ENCODE measurements around the gene DARS1. TPM values are rescaled to one million over a fixed set of nuclear protein-coding genes. Genes with fewer than 3 reads are reported as not detected.
A peak's percentile ranks its signal among the peaks of the same experiment; 100 is the strongest.

Gene DARS1
- total and polyA plus RNA-seq, 2 of the 13 experiments (the other 11 are each of a cell fraction or from before 2014, with no cell fraction given), result 149 to 230 TPM

DNA sequence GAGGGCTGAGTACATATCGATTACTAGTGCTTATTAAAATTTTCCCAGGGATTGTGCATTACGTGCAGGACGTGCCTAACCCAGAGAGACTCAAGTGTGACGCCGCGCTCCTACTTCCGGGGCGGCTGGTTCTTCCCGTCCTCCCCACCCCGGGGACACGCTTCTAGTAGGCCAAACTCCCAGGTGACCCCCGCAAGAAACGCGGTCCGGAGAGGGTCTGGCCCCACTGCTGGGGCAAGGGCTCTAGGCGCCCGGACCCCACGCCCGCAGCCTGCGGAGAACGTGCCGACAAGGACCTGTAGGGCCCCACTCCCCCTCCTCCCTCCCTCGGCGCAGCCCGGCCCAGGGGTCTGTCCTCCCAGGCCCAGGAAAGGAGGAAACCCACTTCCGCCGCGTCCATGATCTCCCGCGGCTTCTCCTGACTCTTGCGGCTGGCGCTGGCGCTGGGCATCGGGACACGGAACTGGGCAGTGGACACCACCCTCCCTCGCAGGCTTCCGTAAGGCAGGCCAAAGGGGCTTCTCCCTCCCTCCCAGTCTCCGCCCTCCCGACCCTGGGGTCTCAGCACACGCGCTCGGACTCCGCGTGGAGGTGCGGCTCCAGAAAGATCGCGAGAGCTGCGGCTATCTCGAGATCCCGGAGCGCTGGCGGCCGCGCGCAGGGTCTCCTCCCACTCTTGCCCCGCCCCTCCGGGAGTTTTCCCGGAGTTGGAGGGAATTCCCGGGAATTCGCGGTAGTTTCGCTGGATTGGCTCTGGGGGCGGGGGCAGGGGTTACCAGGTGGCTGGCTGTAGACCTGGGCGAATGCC lies at the start of gene DARS1 (continued):
- TF ChIP-seq, protein P1, sequence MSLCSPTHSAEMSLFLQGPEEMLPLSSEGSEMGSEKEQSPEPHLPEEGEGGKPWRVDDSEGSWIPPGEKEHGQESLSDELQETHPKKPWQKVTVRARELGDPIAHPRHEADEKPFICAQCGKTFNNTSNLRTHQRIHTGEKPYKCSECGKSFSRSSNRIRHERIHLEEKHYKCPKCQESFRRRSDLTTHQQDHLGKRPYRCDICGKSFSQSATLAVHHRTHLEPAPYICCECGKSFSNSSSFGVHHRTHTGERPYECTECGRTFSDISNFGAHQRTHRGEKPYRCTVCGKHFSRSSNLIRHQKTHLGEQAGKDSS (CRISPR knock-in tag; IDR thresholded peaks at IDR 0.05; ENCODE audit: borderline replicate concordance, low read depth), result peak; percentile 33; the same call in 1 of the 2 replicates
- TF ChIP-seq, protein P2, sequence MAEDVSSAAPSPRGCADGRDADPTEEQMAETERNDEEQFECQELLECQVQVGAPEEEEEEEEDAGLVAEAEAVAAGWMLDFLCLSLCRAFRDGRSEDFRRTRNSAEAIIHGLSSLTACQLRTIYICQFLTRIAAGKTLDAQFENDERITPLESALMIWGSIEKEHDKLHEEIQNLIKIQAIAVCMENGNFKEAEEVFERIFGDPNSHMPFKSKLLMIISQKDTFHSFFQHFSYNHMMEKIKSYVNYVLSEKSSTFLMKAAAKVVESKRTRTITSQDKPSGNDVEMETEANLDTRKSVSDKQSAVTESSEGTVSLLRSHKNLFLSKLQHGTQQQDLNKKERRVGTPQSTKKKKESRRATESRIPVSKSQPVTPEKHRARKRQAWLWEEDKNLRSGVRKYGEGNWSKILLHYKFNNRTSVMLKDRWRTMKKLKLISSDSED (CRISPR knock-in tag; IDR thresholded peaks at IDR 0.05), result no peak
- TF ChIP-seq, protein P3, sequence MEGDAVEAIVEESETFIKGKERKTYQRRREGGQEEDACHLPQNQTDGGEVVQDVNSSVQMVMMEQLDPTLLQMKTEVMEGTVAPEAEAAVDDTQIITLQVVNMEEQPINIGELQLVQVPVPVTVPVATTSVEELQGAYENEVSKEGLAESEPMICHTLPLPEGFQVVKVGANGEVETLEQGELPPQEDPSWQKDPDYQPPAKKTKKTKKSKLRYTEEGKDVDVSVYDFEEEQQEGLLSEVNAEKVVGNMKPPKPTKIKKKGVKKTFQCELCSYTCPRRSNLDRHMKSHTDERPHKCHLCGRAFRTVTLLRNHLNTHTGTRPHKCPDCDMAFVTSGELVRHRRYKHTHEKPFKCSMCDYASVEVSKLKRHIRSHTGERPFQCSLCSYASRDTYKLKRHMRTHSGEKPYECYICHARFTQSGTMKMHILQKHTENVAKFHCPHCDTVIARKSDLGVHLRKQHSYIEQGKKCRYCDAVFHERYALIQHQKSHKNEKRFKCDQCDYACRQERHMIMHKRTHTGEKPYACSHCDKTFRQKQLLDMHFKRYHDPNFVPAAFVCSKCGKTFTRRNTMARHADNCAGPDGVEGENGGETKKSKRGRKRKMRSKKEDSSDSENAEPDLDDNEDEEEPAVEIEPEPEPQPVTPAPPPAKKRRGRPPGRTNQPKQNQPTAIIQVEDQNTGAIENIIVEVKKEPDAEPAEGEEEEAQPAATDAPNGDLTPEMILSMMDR (CRISPR knock-in tag; IDR thresholded peaks at IDR 0.05), result no peak
- TF ChIP-seq SRY (CRISPR knock-in tag; IDR thresholded peaks at IDR 0.05) (peak; percentile 75; the same call in 1 of the 2 replicates), ZFX (CRISPR knock-in tag; IDR thresholded peaks at IDR 0.05; ENCODE audit: low read depth) (peak; percentile 98), PPARG (CRISPR knock-in tag; conservative IDR thresholded peaks at IDR 0.05) (no peak; the same call in 1 of the 2 replicates), DNMT3B (CRISPR knock-in tag; conservative IDR thresholded peaks at IDR 0.05) (peak; percentile 87; the same call in 1 of the 2 replicates), NFE2L1 (CRISPR knock-in tag; IDR thresholded peaks at IDR 0.05; ENCODE audit: borderline replicate concordance) (peak; percentile 65; the same call in 1 of the 2 replicates), ZNF10 (CRISPR knock-in tag; IDR thresholded peaks at IDR 0.05; ENCODE audit: borderline replicate concordance, low read depth) (no peak), ZBTB20 (CRISPR knock-in tag; IDR thresholded peaks at IDR 0.05; ENCODE audit: borderline replicate concordance, low read depth) (peak; percentile 74), ZNF720 (CRISPR knock-in tag; IDR thresholded peaks at IDR 0.05) (no peak), ZNF724P (CRISPR knock-in tag; IDR thresholded peaks at IDR 0.05; ENCODE audit: borderline replicate concordance) (peak; percentile 89), MEF2D (CRISPR knock-in tag; IDR thresholded peaks at IDR 0.05) (peak; percentile 77), ASH2L (IDR thresholded peaks at IDR 0.05; ENCODE audit: insufficient read length, low read depth, low read length) (peak; percentile 96), ZNF546 (CRISPR knock-in tag; conservative IDR thresholded peaks at IDR 0.05) (peak; percentile 96), ZNF496 (CRISPR knock-in tag; IDR thresholded peaks at IDR 0.05; ENCODE audit: insufficient replicate concordance) (no peak), SOX6 (IDR thresholded peaks at IDR 0.05) (no peak), SOX6 (CRISPR knock-in tag; IDR thresholded peaks at IDR 0.05) (peak; percentile 64)
- TF ChIP-seq, protein P4, sequence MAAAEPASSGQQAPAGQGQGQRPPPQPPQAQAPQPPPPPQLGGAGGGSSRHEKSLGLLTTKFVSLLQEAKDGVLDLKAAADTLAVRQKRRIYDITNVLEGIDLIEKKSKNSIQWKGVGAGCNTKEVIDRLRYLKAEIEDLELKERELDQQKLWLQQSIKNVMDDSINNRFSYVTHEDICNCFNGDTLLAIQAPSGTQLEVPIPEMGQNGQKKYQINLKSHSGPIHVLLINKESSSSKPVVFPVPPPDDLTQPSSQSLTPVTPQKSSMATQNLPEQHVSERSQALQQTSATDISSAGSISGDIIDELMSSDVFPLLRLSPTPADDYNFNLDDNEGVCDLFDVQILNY (CRISPR knock-in tag; conservative IDR thresholded peaks at IDR 0.05), result no peak
- TF ChIP-seq, protein P5, sequence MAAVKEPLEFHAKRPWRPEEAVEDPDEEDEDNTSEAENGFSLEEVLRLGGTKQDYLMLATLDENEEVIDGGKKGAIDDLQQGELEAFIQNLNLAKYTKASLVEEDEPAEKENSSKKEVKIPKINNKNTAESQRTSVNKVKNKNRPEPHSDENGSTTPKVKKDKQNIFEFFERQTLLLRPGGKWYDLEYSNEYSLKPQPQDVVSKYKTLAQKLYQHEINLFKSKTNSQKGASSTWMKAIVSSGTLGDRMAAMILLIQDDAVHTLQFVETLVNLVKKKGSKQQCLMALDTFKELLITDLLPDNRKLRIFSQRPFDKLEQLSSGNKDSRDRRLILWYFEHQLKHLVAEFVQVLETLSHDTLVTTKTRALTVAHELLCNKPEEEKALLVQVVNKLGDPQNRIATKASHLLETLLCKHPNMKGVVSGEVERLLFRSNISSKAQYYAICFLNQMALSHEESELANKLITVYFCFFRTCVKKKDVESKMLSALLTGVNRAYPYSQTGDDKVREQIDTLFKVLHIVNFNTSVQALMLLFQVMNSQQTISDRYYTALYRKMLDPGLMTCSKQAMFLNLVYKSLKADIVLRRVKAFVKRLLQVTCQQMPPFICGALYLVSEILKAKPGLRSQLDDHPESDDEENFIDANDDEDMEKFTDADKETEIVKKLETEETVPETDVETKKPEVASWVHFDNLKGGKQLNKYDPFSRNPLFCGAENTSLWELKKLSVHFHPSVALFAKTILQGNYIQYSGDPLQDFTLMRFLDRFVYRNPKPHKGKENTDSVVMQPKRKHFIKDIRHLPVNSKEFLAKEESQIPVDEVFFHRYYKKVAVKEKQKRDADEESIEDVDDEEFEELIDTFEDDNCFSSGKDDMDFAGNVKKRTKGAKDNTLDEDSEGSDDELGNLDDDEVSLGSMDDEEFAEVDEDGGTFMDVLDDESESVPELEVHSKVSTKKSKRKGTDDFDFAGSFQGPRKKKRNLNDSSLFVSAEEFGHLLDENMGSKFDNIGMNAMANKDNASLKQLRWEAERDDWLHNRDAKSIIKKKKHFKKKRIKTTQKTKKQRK (IDR thresholded peaks at IDR 0.05; ENCODE audit: low read length), result no peak
